Activated CD4-positive, alpha-beta T cell treated with anti-CD3 and anti-CD28 coated beads, Interleukin-2, amount 10 ng/mL, durations not matched to agents 24 days and 14 days (primary cell): ENCODE data around the gene C16orf82. TPM values are rescaled to one million over a fixed set of nuclear protein-coding genes. Genes with fewer than 3 reads are reported as not detected.
"Not testable (repeated sequence)": the region's sequence is repeated elsewhere in the genome, so short reads cannot be mapped to it uniquely, and the experiment has no call there.

Source experiments
- DNase-seq: peaks from one replicate; pipeline ENCODE4 v3.0.0; 2022
- H3K27ac Mint-ChIP-seq: one replicate; pipeline ENCODE4 v1.8.0; 2022; ENCODE audit warnings: mild to moderate bottlenecking, mixed read lengths
- H3K27me3 Mint-ChIP-seq: one replicate; pipeline ENCODE4 v1.8.0; 2022; ENCODE audit warnings: mixed read lengths
- H3K36me3 Mint-ChIP-seq: one replicate; pipeline ENCODE4 v1.8.0; 2022; ENCODE audit warnings: low read depth, mild to moderate bottlenecking, mixed read lengths
- H3K4me1 Mint-ChIP-seq: one replicate; pipeline ENCODE4 v1.8.0; 2021; ENCODE audit warnings: mixed read lengths
- H3K4me3 Mint-ChIP-seq: one replicate; pipeline ENCODE4 v1.8.0; 2022; ENCODE audit warnings: mild to moderate bottlenecking, moderate library complexity, mixed read lengths
- H3K9me3 Mint-ChIP-seq: one replicate; pipeline ENCODE4 v1.8.0; 2021; ENCODE audit warnings: mixed read lengths
- intact Hi-C: fragments of 100-400 bp; cut with micrococcal nuclease; formaldehyde crosslinking; loops from one replicate; pipeline ENCODE4 v1.15.1; 2023
- total RNA-seq: library from RNA; stranded (reverse); gene quantifications from 2 replicates; pipeline ENCODE4 v1.2.3, GENCODE V29; 2022

C16orf82 gene
- total RNA-seq, 1 donor from 2014 or later = not detected

DNA sequence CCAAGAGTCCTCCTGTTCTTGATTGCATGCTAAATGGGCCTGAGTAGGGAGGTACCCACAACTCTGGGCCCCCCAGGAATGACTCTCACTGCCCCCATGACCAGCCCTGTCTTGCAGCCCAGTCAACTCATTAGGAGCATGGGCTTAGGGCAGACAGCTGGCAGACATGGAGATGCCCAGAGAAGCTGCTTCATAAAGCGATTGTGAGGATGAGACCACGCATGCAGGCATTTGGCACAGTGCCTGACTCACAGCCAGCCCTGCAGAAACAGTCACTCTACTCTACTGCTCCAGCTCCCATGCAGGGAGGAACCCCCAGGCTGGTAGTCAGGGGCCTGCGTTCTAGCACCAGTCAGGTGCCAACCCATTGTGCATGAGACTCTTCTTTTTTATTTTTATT is 8.4 kb upstream of the C16orf82 start:
- intact Hi-C loops = no loop called here
- Mint-ChIP-seq H3K9me3 (no peaks in the 10 kb centered on the region), H3K27ac (no peak overlapping the region), H3K4me3 (no peak overlapping the region), H3K27me3 (no peaks in the 10 kb centered on the region), H3K36me3 (no peaks in the 10 kb centered on the region), H3K4me1 (no peaks in the 10 kb centered on the region)
- no peak for DNase-seq

DNA sequence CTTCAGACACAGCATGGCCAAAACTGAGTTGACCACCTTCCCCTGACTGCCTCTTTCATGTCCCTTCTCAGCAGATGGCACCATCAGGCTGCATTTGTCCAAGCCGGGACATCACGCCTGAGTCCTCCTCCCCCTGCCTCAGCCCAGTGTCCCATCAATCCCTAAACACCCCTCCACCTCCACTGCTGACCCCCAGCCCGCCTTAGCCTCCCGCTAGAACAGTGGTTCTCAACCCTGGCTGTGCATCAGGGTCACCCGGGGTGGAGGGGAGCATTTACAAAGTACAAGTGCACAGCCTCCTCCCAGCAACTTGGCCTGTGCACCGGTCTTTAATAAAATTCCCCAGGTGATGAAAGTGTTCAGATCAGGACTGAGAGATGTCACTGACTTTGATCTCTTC is 4.0 kb downstream of the C16orf82 start:
- intact Hi-C loops = no loop called here
- peaks cover 4% of the 10 kb centered on the region for H3K27me3 Mint-ChIP-seq
- no peak overlapping the region for H3K27ac Mint-ChIP-seq
- H3K4me3 Mint-ChIP-seq = no peak overlapping the region
- H3K9me3 Mint-ChIP-seq = no peaks in the 10 kb centered on the region
- H3K36me3 Mint-ChIP-seq = no peaks in the 10 kb centered on the region
- no peak for DNase-seq
- no peaks in the 10 kb centered on the region for H3K4me1 Mint-ChIP-seq

GRCh38 chr16:27073733-27074132 is 7.0 kb downstream of the C16orf82 start:
- no peak overlapping the region for H3K4me3 Mint-ChIP-seq
- no peaks in the 10 kb centered on the region for H3K4me1 Mint-ChIP-seq
- no peak for DNase-seq
- peaks cover 5% of the 10 kb centered on the region for H3K9me3 Mint-ChIP-seq
- H3K27ac Mint-ChIP-seq = no peak overlapping the region
- intact Hi-C loops = no loop called here
- H3K36me3 Mint-ChIP-seq = no peaks in the 10 kb centered on the region
- peaks cover 5% of the 10 kb centered on the region for H3K27me3 Mint-ChIP-seq

DNA sequence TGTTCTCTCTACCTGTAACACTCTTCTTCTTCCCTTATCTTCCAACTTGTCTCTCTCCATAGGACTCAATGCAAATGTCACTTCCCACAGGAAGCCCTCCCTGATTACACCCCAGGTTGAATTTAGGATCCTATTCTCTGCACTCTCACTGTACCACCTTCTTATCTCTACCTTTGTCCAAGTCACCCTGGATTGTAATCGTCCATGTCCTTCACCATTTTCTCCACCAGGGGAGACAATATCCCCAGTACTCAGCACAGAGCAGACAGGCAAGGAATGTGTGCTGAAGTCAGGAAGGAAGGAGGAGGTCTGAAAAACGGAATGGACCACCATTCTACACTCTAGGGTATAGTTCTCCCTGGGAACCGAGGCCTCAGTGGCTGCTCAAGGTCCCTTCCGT is 14.2 kb downstream of the C16orf82 start:
- H3K9me3 Mint-ChIP-seq = peaks cover 5% of the 10 kb centered on the region
- H3K27me3 Mint-ChIP-seq = peaks cover 23% of the 10 kb centered on the region
- no peaks in the 10 kb centered on the region for H3K4me1 Mint-ChIP-seq
- no peak overlapping the region for H3K27ac Mint-ChIP-seq
- no peak for DNase-seq
- intact Hi-C loops = no loop called here
- H3K4me3 Mint-ChIP-seq = no peak overlapping the region
- no peaks in the 10 kb centered on the region for H3K36me3 Mint-ChIP-seq

GRCh38 chr16:27083861-27084261 is 17.1 kb downstream of the C16orf82 start:
- intact Hi-C loops = no loop called here
- H3K9me3 Mint-ChIP-seq = no peaks in the 10 kb centered on the region
- no peaks in the 10 kb centered on the region for H3K4me1 Mint-ChIP-seq
- H3K27me3 Mint-ChIP-seq = peaks cover 16% of the 10 kb centered on the region
- H3K4me3 Mint-ChIP-seq = no peak overlapping the region
- no peak for DNase-seq
- H3K36me3 Mint-ChIP-seq = no peaks in the 10 kb centered on the region
- no peak overlapping the region for H3K27ac Mint-ChIP-seq

- Mint-ChIP-seq H3K36me3 (no peaks in the 10 kb centered on the region), H3K4me1 (no peaks in the 10 kb centered on the region), H3K4me3 (no peak overlapping the region), H3K27me3 (peaks cover 12% of the 10 kb centered on the region), H3K9me3 (no peaks in the 10 kb centered on the region), H3K27ac (no peak overlapping the region)
- no peak for DNase-seq
- intact Hi-C loops = no loop called here
These were observed 17.7 kb downstream of the C16orf82 start for GRCh38 chr16:27084307-27085028.

- no peak for DNase-seq
- H3K27ac Mint-ChIP-seq = no peak overlapping the region
- peaks cover 14% of the 10 kb centered on the region for H3K27me3 Mint-ChIP-seq
- intact Hi-C loops = no loop called here
- no peaks in the 10 kb centered on the region for H3K4me1 Mint-ChIP-seq
- no peak overlapping the region for H3K4me3 Mint-ChIP-seq
- no peaks in the 10 kb centered on the region for H3K36me3 Mint-ChIP-seq
- no peaks in the 10 kb centered on the region for H3K9me3 Mint-ChIP-seq
These were observed 18.5 kb downstream of the C16orf82 start for GRCh38 chr16:27085182-27085581.

GRCh38 chr16:27086031-27086430 is 19.3 kb downstream of the C16orf82 start:
- DNase-seq, H3K4me3 Mint-ChIP-seq, H3K36me3 Mint-ChIP-seq, H3K9me3 Mint-ChIP-seq, H3K4me1 Mint-ChIP-seq, intact Hi-C loops, H3K27ac Mint-ChIP-seq: not testable (repeated sequence)
- peaks cover 13% of the 10 kb centered on the region for H3K27me3 Mint-ChIP-seq

- H3K9me3 Mint-ChIP-seq = no peaks in the 10 kb centered on the region
- H3K27me3 Mint-ChIP-seq = peaks cover 24% of the 10 kb centered on the region
- H3K36me3 Mint-ChIP-seq = no peaks in the 10 kb centered on the region
- no peak for DNase-seq
- H3K27ac Mint-ChIP-seq = no peak overlapping the region
- intact Hi-C loops = no loop called here
- no peaks in the 10 kb centered on the region for H3K4me1 Mint-ChIP-seq
- H3K4me3 Mint-ChIP-seq = no peak overlapping the region
These were observed 21.5 kb downstream of the C16orf82 start for GRCh38 chr16:27088216-27088615.

DNA sequence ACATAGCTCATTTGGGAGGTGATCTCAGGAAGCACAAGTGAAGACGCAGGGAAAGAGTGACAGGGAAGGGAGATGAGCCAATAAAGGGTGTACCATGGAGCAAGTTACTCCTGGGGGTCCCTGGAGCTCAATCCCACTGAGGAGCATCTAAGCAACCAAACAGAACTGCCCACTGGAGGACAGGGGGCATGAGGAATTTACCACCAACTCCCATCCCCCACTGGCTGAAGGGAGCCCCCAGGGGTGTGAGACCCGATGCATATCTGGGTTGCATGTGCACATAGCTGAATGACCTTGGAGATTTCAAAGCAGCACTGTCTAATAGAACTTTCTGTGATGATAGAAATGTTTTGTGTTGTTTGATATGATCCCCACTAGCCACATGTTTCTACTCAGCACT is 29.6 kb downstream of the C16orf82 start:
- DNase-seq = no peak
- Mint-ChIP-seq H3K9me3 (no peaks in the 10 kb centered on the region), H3K36me3 (no peaks in the 10 kb centered on the region), H3K4me1 (no peaks in the 10 kb centered on the region), H3K27me3 (peaks cover 29% of the 10 kb centered on the region), H3K4me3 (no peak overlapping the region), H3K27ac (no peak overlapping the region)
- intact Hi-C loops = no loop called here

DNA sequence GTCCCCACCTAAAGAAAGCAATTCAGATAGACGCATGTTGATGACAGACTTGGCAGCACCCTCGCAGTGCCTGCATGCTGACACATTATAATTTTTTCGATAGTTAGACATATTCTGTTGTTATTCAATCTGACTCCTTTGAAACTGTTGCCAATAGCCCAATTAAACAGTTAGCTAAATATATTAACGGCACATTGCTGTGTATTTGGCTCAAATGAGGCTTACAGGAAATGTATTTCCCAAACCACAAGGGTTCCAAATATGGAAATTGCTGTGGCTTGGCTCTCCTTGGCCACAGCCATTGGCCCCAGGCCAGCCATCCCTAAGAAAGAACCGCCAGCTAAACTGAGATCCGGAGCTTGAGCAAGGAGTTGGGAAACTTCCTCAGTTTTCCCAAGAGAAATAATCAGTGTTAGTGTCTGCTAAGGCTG is 31.1 kb downstream of the C16orf82 start:
- no peak for DNase-seq
- Mint-ChIP-seq H3K27ac (no peak overlapping the region), H3K9me3 (no peaks in the 10 kb centered on the region), H3K36me3 (no peaks in the 10 kb centered on the region), H3K4me1 (no peaks in the 10 kb centered on the region), H3K27me3 (peaks cover 21% of the 10 kb centered on the region), H3K4me3 (no peak overlapping the region)
- intact Hi-C loops = no loop called here

DNA sequence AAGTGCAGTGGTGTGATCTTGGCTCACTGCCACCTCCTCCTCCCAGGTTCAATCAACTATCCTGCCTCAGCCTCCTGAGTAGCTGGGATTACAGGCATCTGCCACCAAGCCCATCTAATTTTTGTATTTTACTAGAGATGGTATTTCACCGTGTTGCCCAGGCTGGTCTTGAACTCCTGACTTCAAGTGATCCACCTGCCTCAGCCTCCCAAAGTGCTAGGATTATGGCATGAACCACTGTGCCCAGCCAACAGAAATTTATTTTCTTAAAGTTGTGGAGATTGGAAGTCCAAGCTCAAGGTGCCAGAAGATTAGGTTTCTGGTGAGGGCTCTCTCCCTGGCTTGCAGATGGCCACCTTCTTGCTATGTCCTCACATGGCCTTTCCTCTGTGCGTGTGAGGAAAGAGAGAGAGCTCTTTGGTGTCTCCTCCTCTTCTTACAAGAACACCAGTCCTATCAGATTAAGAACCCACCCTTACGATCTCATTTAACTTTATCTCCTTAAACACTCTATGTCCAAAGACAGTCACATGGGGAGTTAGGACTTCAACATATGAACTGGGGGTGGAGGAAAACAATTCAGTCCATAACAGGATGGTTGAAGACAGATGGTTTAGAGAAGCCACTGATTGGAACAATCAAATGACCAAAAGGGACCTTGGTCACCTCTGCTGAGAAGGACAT is 31.8 kb downstream of the C16orf82 start:
- intact Hi-C loops = no loop called here
- Mint-ChIP-seq H3K27me3 (peaks cover 14% of the 10 kb centered on the region), H3K4me3 (no peak overlapping the region)

DNA sequence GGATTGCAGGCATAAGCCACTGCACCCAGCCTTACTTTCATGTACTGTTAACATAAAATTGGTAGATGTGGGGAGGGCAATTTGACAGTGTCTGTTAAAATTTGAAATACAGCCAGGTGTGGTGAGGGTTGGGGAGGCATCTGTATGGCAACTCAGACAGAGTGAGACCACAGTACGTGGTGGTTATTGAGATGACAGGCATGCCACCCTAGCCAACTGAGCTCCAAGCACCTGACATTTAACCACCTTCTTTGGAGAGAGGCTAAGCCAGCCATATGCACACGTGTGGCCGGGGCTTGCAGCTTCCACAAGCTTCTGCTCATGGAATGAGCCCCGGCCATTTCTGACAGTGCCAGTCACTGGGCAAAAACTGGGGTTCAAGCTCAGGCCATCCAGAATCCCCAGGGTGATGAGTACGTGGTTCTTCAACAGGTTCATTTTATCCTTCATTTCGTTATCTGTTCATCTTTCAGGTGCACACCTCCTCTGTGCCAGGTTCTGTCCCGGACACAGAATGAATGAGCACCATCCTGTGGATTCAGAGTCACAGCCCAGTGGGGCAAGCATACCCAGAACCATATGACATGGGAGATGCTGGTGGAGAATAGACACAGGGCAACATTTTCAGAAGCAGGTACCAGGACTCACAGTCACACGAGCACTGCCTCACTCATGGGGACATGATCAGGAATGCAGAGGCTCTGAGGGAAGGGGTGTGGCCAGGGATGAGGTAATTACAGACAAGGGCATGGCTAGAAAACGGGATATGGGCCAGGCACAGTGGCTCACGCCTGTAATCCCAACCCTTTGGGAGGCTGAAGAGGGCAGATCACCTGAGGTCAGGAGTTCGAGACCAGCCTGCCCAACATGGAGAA is 36.2 kb downstream of the C16orf82 start:
- Mint-ChIP-seq H3K27ac (no peak overlapping the region), H3K4me3 (no peak overlapping the region), H3K9me3 (no peaks in the 10 kb centered on the region), H3K27me3 (peaks cover under 1% of the 10 kb centered on the region), H3K36me3 (no peaks in the 10 kb centered on the region), H3K4me1 (no peaks in the 10 kb centered on the region)
- intact Hi-C loops = no loop called here
- no peak for DNase-seq

More for the DNA sequence above, 31.8 kb downstream of the C16orf82 start:
- Mint-ChIP-seq H3K36me3 (no peaks in the 10 kb centered on the region), H3K9me3 (no peaks in the 10 kb centered on the region), H3K4me1 (no peaks in the 10 kb centered on the region), H3K27ac (no peak overlapping the region)
- DNase-seq = no peak

DNA sequence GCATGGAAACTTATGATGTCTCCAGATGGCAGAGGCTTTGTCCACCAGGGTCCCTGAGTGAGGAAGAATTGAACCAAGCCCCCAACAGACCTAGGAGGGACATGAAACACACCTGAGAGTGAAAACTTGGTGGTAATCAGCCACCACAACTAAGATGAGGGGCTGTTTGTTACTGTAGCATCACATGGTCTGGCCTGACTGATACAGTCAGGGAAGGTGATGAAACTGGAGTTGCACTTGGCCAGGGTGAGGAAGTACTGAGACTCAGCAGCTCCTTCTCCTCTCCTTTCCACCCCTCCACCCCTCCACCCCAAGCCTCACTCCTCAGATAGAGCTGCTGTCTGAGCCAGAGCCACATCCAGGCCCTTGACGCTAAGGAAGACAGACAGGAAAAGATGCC is 37.2 kb downstream of the C16orf82 start:
- H3K27ac Mint-ChIP-seq = no peak overlapping the region
- H3K4me3 Mint-ChIP-seq = no peak overlapping the region
- no peaks in the 10 kb centered on the region for H3K36me3 Mint-ChIP-seq
- H3K27me3 Mint-ChIP-seq = no peaks in the 10 kb centered on the region
- H3K9me3 Mint-ChIP-seq = no peaks in the 10 kb centered on the region
- no peaks in the 10 kb centered on the region for H3K4me1 Mint-ChIP-seq
- intact Hi-C loops = no loop called here
- DNase-seq = no peak
